ENCODE data around the gene CLRN1.

Gene CLRN1

GRCh38 chr3:150972366-150973071 lies at the start of gene CLRN1:
Gene CLRN1 (minus strand): TSS chr3:150972727. CDS start chr3:150972708, 19 bp downstream.
- no peak within 1 kb of the TSS for H3K27ac ChIP-seq
- TF ChIP-seq CTCF (conservative IDR thresholded peaks at IDR 0.05): no peak

- no peak overlapping the region for H3K27ac ChIP-seq
- TF ChIP-seq CTCF (conservative IDR thresholded peaks at IDR 0.05): no peak
Measured at GRCh38 chr3:151016478-151016795, 43.9 kb upstream of the CLRN1 start.

GRCh38 chr3:151015767-151016477 lies 43.4 kb upstream of the CLRN1 start:
- TF ChIP-seq CTCF (conservative IDR thresholded peaks at IDR 0.05): no peak
- H3K27ac ChIP-seq: no peak overlapping the region

- TF ChIP-seq CTCF (conservative IDR thresholded peaks at IDR 0.05): no peak
Measured at GRCh38 chr3:151015181-151015580, 42.7 kb upstream of the CLRN1 start.

GRCh38 chr3:151014501-151015018 lies 42.0 kb upstream of the CLRN1 start:
- TF ChIP-seq CTCF (conservative IDR thresholded peaks at IDR 0.05): no peak
- H3K27ac ChIP-seq: no peak overlapping the region

More at GRCh38 chr3:151015181-151015580, 42.7 kb upstream of the CLRN1 start:
- no peak overlapping the region for H3K27ac ChIP-seq

- H3K27ac ChIP-seq: no peak overlapping the region
- no peak for TF ChIP-seq CTCF (conservative IDR thresholded peaks at IDR 0.05)
Measured at GRCh38 chr3:151012753-151013152, 40.2 kb upstream of the CLRN1 start.

GRCh38 chr3:151011427-151011826 lies 38.9 kb upstream of the CLRN1 start:
- TF ChIP-seq CTCF (conservative IDR thresholded peaks at IDR 0.05): no peak
- no peak overlapping the region for H3K27ac ChIP-seq
